ENCODE data around the gene GNGT2. TPM values are rescaled to one million over a fixed set of nuclear protein-coding genes. Genes with fewer than 3 reads are reported as not detected.
A peak's percentile ranks its signal among the peaks of the same experiment; 100 is the strongest.
"Not testable (repeated sequence)": the region's sequence is repeated elsewhere in the genome, so short reads cannot be mapped to it uniquely, and the experiment has no call there.

GNGT2 gene
- total RNA-seq, 1 donor from 2014 or later, result 1.5 TPM

- no peak for DNase-seq (ENCODE audit: low spot score)
These were observed 1.3 kb downstream of the GNGT2 start for GRCh38 chr17:49209061-49209571.

GRCh38 chr17:49204516-49204915 lies 5.9 kb downstream of the GNGT2 start:
- DNase-seq (ENCODE audit: low spot score), result no peak

GRCh38 chr17:49203796-49204195 lies 6.6 kb downstream of the GNGT2 start:
- DNase-seq (ENCODE audit: low spot score), result no peak

- no peak for DNase-seq (ENCODE audit: low spot score)
These were observed 8.9 kb downstream of the GNGT2 start for GRCh38 chr17:49201481-49201927.

- DNase-seq (ENCODE audit: low spot score), result no peak
These were observed 9.8 kb downstream of the GNGT2 start for GRCh38 chr17:49200423-49201083.

- DNase-seq (ENCODE audit: low spot score), result no peak
These were observed 12.2 kb downstream of the GNGT2 start for GRCh38 chr17:49198211-49198610.

- no peak for DNase-seq (ENCODE audit: low spot score)
These were observed 12.9 kb downstream of the GNGT2 start for GRCh38 chr17:49197346-49197998.

- no peak for DNase-seq (ENCODE audit: low spot score)
These were observed 13.9 kb downstream of the GNGT2 start for GRCh38 chr17:49196520-49196919.

GRCh38 chr17:49195751-49196150 lies 14.6 kb downstream of the GNGT2 start:
- no peak for DNase-seq (ENCODE audit: low spot score)

- no peak for DNase-seq (ENCODE audit: low spot score)
These were observed 16.1 kb downstream of the GNGT2 start for GRCh38 chr17:49194297-49194607.

- no peak for DNase-seq (ENCODE audit: low spot score)
These were observed 16.7 kb downstream of the GNGT2 start for GRCh38 chr17:49193513-49194296.

GRCh38 chr17:49191917-49192741 lies 18.2 kb downstream of the GNGT2 start:
- DNase-seq (ENCODE audit: low spot score), result peak; percentile 98

- DNase-seq (ENCODE audit: low spot score), result no peak
These were observed 18.9 kb downstream of the GNGT2 start for GRCh38 chr17:49191409-49191916.

- no peak for DNase-seq (ENCODE audit: low spot score)
These were observed 19.4 kb downstream of the GNGT2 start for GRCh38 chr17:49190932-49191331.

- DNase-seq (ENCODE audit: low spot score), result no peak
These were observed 23.1 kb downstream of the GNGT2 start for GRCh38 chr17:49187301-49187700.

- not testable (repeated sequence) for DNase-seq (ENCODE audit: low spot score)
These were observed 25.0 kb downstream of the GNGT2 start for GRCh38 chr17:49185381-49185780.

- DNase-seq (ENCODE audit: low spot score), result not testable (repeated sequence)
These were observed 25.9 kb downstream of the GNGT2 start for GRCh38 chr17:49184522-49184921.

- no peak for DNase-seq (ENCODE audit: low spot score)
These were observed 26.6 kb downstream of the GNGT2 start for GRCh38 chr17:49183801-49184200.

GRCh38 chr17:49183341-49183740 lies 27.0 kb downstream of the GNGT2 start:
- DNase-seq (ENCODE audit: low spot score), result no peak

- DNase-seq (ENCODE audit: low spot score), result no peak
These were observed 29.3 kb downstream of the GNGT2 start for GRCh38 chr17:49180998-49181635.

- no peak for DNase-seq (ENCODE audit: low spot score)
These were observed 30.1 kb downstream of the GNGT2 start for GRCh38 chr17:49180303-49180702.

Measured in mesenteric fat pad (tissue), 1 donor.